ENCODE results near the gene ADGRG3. TPM values are rescaled to one million over a fixed set of nuclear protein-coding genes. Genes with fewer than 3 reads are reported as not detected.

Gene ADGRG3
- total and polyA plus RNA-seq, 2 experiments from 2014 or later, result not detected

Other genes starting within 250 kb of the ADGRG3 start
- 70.3 and 75.4 TPM in 2 replicates for gene CIAPIN1, start 220.9 kb upstream of the ADGRG3 start, total RNA-seq (2014; rRNA removed; shearing (Covaris generic))
- gene CIAPIN1, start 220.9 kb upstream of the ADGRG3 start, polyA plus RNA-seq (2016; fragmentation: Nextera tagmentation; extraction: Ambion mirVana), result 36.5 and 40.0 TPM in 2 replicates
- gene COQ9, start 220.8 kb upstream of the ADGRG3 start, total RNA-seq (2014; rRNA removed; shearing (Covaris generic)), result 24.7 and 36.3 TPM in 2 replicates
- 26.6 and 28.6 TPM in 2 replicates for gene COQ9, start 220.8 kb upstream of the ADGRG3 start, polyA plus RNA-seq (2016; fragmentation: Nextera tagmentation; extraction: Ambion mirVana)
- 107 and 123 TPM in 2 replicates for gene POLR2C, start 205.6 kb upstream of the ADGRG3 start, total RNA-seq (2014; rRNA removed; shearing (Covaris generic))
- gene POLR2C, start 205.6 kb upstream of the ADGRG3 start, polyA plus RNA-seq (2016; fragmentation: Nextera tagmentation; extraction: Ambion mirVana), result 36.4 and 37.6 TPM in 2 replicates
- gene DOK4, start 181.8 kb upstream of the ADGRG3 start, total RNA-seq (2014; rRNA removed; shearing (Covaris generic)), result 26.6 and 29.1 TPM in 2 replicates
- 11.4 and 12.9 TPM in 2 replicates for gene DOK4, start 181.8 kb upstream of the ADGRG3 start, polyA plus RNA-seq (2016; fragmentation: Nextera tagmentation; extraction: Ambion mirVana)
- gene CCDC102A, start 131.7 kb upstream of the ADGRG3 start, total RNA-seq (2014; rRNA removed; shearing (Covaris generic)), result 4.7 and 5.2 TPM in 2 replicates
- gene CCDC102A, start 131.7 kb upstream of the ADGRG3 start, polyA plus RNA-seq (2016; fragmentation: Nextera tagmentation; extraction: Ambion mirVana), result 2.0 and 3.2 TPM in 2 replicates
- gene ADGRG5, start 125.7 kb upstream of the ADGRG3 start, total RNA-seq (2014; rRNA removed; shearing (Covaris generic)), result 5.5 and 11.1 TPM in 2 replicates
- 2.2 and 2.6 TPM in 2 replicates for gene ADGRG5, start 125.7 kb upstream of the ADGRG3 start, polyA plus RNA-seq (2016; fragmentation: Nextera tagmentation; extraction: Ambion mirVana)
- gene ADGRG1, start 39.7 kb upstream of the ADGRG3 start, total RNA-seq (2014; rRNA removed; shearing (Covaris generic)), result 0.12 and 0.14 TPM in 2 replicates
- 0.09 and 0.47 TPM in 2 replicates for gene ADGRG1, start 39.7 kb upstream of the ADGRG3 start, polyA plus RNA-seq (2016; fragmentation: Nextera tagmentation; extraction: Ambion mirVana)
- not detected in 2 replicates for gene DRC7, start 26.5 kb downstream of the ADGRG3 start, total RNA-seq (2014; rRNA removed; shearing (Covaris generic))
- not detected in 2 replicates for gene DRC7, start 26.5 kb downstream of the ADGRG3 start, polyA plus RNA-seq (2016; fragmentation: Nextera tagmentation; extraction: Ambion mirVana)
- 65.9 and 68.6 TPM in 2 replicates for gene KATNB1, start 67.5 kb downstream of the ADGRG3 start, total RNA-seq (2014; rRNA removed; shearing (Covaris generic))
- gene KATNB1, start 67.5 kb downstream of the ADGRG3 start, polyA plus RNA-seq (2016; fragmentation: Nextera tagmentation; extraction: Ambion mirVana), result 28.3 and 31.4 TPM in 2 replicates
- 11.5 and 12.5 TPM in 2 replicates for gene KIFC3, start 134.2 kb downstream of the ADGRG3 start, total RNA-seq (2014; rRNA removed; shearing (Covaris generic))
- gene KIFC3, start 134.2 kb downstream of the ADGRG3 start, polyA plus RNA-seq (2016; fragmentation: Nextera tagmentation; extraction: Ambion mirVana), result 4.4 and 6.6 TPM in 2 replicates

Data from GM23338 (cell line).